ENCODE measurements around the gene G3BP2.
A peak's percentile ranks its signal among the peaks of the same experiment; 100 is the strongest.

The G3BP2 gene

DNA sequence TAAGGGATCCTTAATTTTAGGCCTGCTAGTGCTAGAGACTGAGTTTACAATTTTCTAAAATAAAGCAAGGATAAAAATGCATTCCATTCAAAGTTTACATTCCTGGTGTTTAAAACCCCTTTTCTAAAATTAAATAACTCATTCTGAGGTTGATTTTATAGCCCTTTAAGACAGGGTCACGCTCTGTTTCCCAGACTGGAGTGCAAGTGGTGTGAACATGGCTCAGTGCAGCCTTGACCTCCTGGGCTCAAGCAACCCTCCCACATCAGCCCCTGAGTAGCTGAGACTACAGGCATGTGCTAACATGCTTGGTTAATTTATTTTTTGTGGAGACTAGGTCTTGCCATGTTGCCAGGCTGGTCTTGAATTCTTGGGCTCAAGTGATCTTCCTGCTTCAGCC is 36.0 kb downstream of the G3BP2 start:
- DNase-seq: no peak

GRCh38 chr4:75634951-75635350 is 38.3 kb downstream of the G3BP2 start:
- no peak for DNase-seq

GRCh38 chr4:75634281-75634680 is 38.9 kb downstream of the G3BP2 start:
- no peak for DNase-seq

GRCh38 chr4:75633846-75634245 is 39.4 kb downstream of the G3BP2 start:
- no peak for DNase-seq

GRCh38 chr4:75630937-75631329 is 42.3 kb downstream of the G3BP2 start:
- DNase-seq: no peak

- DNase-seq: peak; percentile 33 to 50
Measured at GRCh38 chr4:75630174-75630936, 42.9 kb downstream of the G3BP2 start, which contains the start of gene CDKL2. CDKL2 (minus strand) TSS chr4:75630528; CDS start chr4:75625988, 4,540 bp downstream.

- no peak for DNase-seq
Measured at GRCh38 chr4:75629239-75629638, 44.0 kb downstream of the G3BP2 start.

DNA sequence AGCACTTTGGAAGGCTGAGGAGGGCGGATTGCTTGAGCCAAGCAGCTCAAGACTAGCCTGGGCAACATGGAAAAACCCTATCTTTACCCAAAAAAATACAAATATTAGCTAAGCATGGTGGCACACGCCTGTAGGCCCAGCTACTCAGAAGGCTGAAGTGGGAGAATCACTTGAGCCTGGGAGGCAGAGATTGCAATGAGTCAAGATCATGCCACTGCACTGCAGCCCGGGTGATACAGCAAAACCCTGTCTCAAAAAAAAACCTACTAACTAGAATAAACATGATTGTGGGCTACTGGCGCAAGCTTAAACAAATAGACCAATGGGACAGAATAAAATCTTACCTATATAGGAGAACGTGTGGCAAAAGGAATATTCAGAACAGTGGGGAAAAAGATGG is 50.2 kb downstream of the G3BP2 start:
- DNase-seq: no peak

DNA sequence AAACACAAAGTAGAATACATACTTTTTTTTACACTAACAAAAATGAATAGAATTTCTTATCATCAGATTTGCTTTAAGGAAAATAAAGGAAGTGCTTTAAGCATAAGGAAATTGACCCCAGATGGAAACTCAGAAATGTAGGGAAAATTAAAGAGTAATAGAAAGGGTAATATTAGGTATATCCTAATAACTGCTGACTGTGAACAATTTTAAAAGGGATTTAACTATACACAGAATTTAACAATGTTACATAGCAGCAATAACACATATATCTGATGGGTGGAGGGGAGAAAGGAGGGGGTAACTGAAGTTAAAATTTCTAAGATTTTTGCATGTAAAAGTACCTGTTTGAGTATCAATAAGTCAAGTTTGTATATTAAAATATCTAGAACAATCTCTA is 51.5 kb downstream of the G3BP2 start:
- no peak for DNase-seq

DNA sequence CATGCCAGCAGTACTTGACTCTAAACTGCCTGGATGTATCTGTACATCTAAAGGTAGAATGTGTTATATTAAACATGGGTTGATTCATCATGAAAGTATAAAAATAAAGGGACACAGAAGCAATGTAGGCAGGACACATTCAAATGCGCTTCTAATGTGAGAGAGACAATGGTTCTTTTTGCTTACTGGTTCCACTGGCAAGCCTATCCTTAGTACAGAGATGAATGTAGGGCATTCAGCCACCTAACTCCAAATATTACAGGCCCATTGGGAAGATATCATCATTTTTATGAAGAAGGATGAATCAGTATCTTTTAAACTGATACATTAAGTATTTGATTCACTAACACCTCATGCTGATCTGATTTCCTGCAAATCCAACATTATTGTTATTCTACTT is 60.9 kb downstream of the G3BP2 start:
- DNase-seq: no peak

DNA sequence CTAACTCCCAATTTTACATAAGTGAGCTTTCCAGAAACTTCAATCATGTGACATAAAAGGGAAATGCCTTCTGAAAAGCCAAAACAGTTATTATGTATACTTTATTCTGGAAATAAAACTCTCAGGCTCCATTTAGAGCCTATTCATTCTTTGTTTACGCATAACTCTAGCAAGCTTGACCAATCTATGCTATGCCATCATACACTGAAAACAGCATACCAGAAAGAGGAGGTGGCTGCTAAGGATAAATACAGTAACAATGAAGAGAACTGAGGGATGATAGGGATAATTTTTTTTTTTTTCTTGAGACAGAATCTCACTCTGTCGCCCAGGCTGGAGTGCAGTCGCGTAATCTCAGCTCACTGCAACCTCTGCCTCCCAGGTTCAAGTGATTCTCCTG is 67.3 kb downstream of the G3BP2 start:
- no peak for DNase-seq

DNA sequence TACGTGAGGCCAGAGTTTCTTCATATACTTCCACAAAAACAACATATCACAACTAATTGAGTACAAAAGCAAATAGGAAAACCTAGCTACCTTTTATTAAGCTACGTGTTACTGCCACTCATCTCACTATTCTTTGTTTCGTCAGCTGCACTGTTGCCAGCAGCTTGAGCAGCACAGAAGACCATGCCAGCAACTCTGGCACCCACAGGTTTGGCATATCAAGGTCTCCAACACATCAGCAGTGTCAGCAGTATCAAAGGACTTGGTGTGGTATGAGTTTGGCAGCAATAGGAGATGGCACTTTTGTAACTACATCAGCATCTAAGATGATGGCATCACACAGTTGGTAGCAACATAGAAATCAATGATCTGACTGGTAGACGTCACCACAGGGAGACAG is 73.6 kb downstream of the G3BP2 start:
- DNase-seq: no peak

DNA sequence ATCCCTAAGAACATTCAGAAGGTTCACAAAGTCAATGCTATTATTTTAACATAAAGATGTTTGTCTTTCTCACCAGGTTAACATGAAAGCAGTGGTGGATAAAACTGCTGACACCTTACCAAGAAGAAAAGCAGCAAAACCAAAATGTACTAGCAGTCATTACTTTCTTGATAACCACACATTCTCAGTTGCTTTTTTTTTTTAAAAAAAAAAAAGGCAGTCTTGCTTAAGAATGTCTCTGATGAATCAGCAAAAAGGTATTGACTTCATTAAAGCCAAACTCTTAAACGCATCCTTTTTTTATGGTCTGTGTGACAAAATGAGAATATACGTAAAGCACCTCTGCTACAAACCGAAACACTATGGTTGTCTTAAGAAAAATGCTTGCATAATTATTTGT is 74.8 kb downstream of the G3BP2 start:
- DNase-seq: no peak

- no peak for DNase-seq
Measured at GRCh38 chr4:75596061-75596460, 77.2 kb downstream of the G3BP2 start.

GRCh38 chr4:75593393-75593792 is 79.8 kb downstream of the G3BP2 start:
- no peak for DNase-seq
